Immature natural killer cell (primary cell): ENCODE measurements around the gene AMFR. TPM values are rescaled to one million over a fixed set of nuclear protein-coding genes. Genes with fewer than 3 reads are reported as not detected.
A peak's percentile ranks its signal among the peaks of the same experiment; 100 is the strongest.

ENCODE experiments used
- DNase-seq, 3 donors: peaks; one replicate each; pipeline ENCODE4 v3.0.0; 2022; ENCODE audit warnings: mixed read lengths in 1 of 3
- H3K27ac Mint-ChIP-seq, 6 donors: one replicate each; pipeline ENCODE4 v1.8.0; 2020; ENCODE audit warnings: mixed read lengths in 6 of 6, mild to moderate bottlenecking in 5 of 6, inconsistent platforms in 4 of 6, moderate library complexity in 3 of 6
- H3K27me3 Mint-ChIP-seq, 3 donors: one replicate each; pipeline ENCODE4 v1.8.0; 2020 to 2021; ENCODE audit warnings: low read depth in 3 of 3, mild to moderate bottlenecking in 3 of 3, mixed read lengths in 3 of 3, moderate library complexity in 3 of 3, inconsistent platforms in 1 of 3
- H3K36me3 Mint-ChIP-seq, 3 donors: one replicate each; pipeline ENCODE4 v1.8.0; 2020; ENCODE audit warnings: mixed read lengths in 3 of 3, inconsistent platforms in 2 of 3, mild to moderate bottlenecking in 2 of 3
- H3K4me1 Mint-ChIP-seq, 2 donors: one replicate each; pipeline ENCODE4 v1.8.0; 2020; ENCODE audit warnings: inconsistent platforms in 2 of 2, mild to moderate bottlenecking in 2 of 2, mixed read lengths in 2 of 2, moderate library complexity in 1 of 2
- H3K4me3 Mint-ChIP-seq, 5 donors: one replicate each; pipeline ENCODE4 v1.8.0; 2020; ENCODE audit warnings: mild to moderate bottlenecking in 5 of 5, mixed read lengths in 5 of 5, inconsistent platforms in 3 of 5, moderate library complexity in 3 of 5
- H3K9me3 Mint-ChIP-seq, 6 donors: one replicate each; pipeline ENCODE4 v1.8.0; 2020; ENCODE audit warnings: mild to moderate bottlenecking in 6 of 6, mixed read lengths in 6 of 6, inconsistent platforms in 4 of 6, moderate library complexity in 3 of 6
- polyA plus RNA-seq, 3 donors: library from polyadenylated mRNA; unstranded; fragments of 300-500 nt; fragmentation: Illumina TruSeq; gene quantifications; one replicate each; pipeline ENCODE4 v1.2.3, GENCODE V29; 2021

Gene AMFR
- polyA plus RNA-seq, 3 donors from 2014 or later: 17.8 to 63.3 (median 40.3) TPM

DNA sequence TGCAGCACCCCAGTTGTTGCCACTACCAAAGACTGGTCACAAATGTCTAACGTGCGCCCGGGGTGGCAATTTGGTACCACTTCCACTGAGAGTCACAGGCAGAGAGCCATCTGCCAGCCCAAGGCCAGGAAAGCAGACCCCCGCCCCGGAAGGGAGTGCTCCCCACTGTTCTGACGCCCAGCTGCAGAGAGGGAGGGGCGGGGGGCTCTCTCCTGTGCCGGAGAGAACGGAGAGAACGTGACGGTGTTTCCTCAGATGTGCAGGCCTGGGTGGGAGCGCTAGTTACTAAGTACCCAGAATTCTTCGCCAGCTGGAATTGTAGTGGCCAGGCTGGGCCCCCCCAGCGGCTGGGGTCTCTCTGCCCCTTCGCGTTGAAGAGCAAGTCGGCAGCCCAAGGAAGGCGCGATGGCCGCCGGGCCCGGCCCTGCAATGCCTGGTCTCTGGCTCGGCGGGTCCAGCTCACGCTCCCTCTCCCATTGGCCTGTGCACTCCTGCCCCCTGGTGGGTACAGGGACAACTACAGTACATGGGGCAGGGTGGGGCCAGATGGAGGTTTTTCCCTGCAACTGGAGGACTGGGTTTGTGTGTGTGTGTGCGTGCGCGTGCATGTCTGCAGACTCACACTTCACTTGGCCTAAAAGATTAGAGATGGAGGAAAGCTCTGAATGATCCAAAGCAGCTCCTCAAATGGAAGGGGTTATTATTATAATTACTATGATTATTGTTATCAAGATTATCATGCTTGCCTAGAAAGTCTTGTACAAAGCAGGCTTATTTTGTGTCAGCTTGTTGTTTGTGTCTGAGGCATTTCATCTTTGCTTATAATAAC, 107.1 kb downstream of the AMFR start:
- no peak overlapping the region for H3K27ac Mint-ChIP-seq
- peak overlapping the region in 4 of 5 donors; percentile 66 to 76 (median 70) for H3K4me3 Mint-ChIP-seq
- peaks cover 0 to 5% (median 2%) of the 10 kb centered on the region in 3 donors for H3K27me3 Mint-ChIP-seq
- H3K36me3 Mint-ChIP-seq: no peaks in the 10 kb centered on the region
- peaks cover 6 to 9% of the 10 kb centered on the region in 2 donors for H3K4me1 Mint-ChIP-seq
- peak; percentile 71 to 78 (median 72) for DNase-seq
- H3K9me3 Mint-ChIP-seq: no peaks in the 10 kb centered on the region

DNA sequence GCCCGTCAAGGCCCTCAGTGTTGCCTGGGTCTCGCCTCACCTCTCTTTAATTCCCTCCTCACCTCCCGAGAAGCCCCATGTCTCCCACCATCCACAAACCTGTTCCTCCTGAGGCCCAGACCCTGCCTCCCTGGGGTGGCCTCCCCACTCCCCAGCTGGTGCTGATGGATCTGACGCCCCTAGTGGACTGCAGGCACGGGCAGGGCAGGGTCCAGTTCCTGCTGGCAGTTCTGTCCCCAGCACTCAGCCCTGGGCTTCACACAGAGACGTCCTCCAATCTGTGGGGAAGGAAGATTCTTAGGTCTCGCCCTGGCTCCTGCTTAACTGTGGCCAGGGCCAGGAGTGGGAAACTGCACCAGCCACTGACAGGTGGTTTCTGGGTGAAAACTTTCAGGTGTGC, 108.8 kb downstream of the AMFR start:
- DNase-seq: no peak
- Mint-ChIP-seq H3K4me3 (no peak overlapping the region), H3K4me1 (peaks cover 6 to 9% of the 10 kb centered on the region in 2 donors), H3K9me3 (no peaks in the 10 kb centered on the region), H3K36me3 (no peaks in the 10 kb centered on the region), H3K27me3 (peaks cover 0 to 5% (median 2%) of the 10 kb centered on the region in 3 donors), H3K27ac (no peak overlapping the region)

DNA sequence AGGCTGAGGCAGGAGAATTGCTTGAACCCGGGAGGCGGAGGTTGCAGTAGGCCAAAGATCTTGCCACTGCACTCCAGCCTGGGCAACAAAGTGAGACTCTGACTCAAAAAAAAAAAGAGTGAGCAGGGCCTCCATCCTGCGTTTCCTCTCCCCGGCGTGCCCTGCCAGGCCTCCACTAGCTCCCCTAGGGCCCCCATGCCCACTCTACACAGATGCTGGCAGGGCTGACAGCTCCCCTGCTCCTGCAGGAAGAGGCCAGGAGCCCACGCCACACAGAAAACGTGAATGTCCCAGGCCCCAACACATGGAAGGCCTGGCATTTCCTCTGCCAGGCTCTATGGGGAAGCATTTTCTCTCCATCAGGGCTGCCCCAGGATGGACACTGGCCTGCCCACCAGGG, 109.4 kb downstream of the AMFR start:
- H3K27ac Mint-ChIP-seq: no peak overlapping the region
- DNase-seq: no peak
- no peak overlapping the region for H3K4me3 Mint-ChIP-seq
- H3K4me1 Mint-ChIP-seq: peaks cover 6 to 9% of the 10 kb centered on the region in 2 donors
- no peaks in the 10 kb centered on the region for H3K9me3 Mint-ChIP-seq
- peaks cover 0 to 5% (median 2%) of the 10 kb centered on the region in 3 donors for H3K27me3 Mint-ChIP-seq
- no peaks in the 10 kb centered on the region for H3K36me3 Mint-ChIP-seq

DNA sequence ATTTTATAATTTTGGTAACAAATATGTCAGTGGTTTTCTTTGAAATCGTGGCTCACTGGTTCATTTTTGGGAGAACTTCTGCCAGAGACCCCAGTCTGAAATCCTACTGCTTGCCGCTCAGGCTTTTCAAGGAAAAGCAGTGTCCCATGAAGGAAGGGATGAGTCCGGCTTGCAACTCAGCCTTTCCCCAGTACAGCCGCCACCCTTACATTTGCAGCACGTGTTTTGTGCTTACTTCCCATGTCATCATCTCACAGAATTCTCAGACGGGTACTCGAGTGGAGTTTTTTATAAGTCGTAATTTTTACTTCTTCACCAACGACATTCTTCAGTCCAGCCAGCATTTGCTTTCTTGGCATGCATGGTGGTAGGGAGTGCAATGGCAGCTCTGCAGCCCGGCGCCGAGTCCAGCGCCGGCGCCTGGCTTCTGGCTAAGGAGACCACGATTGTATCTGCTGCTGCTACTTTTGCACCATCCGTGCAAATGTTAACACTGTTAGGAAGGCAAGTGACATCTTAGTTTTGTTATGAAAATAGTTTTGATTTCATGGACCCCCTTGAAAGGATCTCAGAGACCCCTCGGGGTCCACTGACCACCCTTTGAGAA, 111.0 kb downstream of the AMFR start:
- Mint-ChIP-seq H3K4me3 (no peak overlapping the region), H3K27ac (no peak overlapping the region), H3K27me3 (peaks cover 0 to 5% (median 2%) of the 10 kb centered on the region in 3 donors), H3K4me1 (peaks cover 6 to 9% of the 10 kb centered on the region in 2 donors), H3K9me3 (no peaks in the 10 kb centered on the region), H3K36me3 (no peaks in the 10 kb centered on the region)
- DNase-seq: no peak

DNA sequence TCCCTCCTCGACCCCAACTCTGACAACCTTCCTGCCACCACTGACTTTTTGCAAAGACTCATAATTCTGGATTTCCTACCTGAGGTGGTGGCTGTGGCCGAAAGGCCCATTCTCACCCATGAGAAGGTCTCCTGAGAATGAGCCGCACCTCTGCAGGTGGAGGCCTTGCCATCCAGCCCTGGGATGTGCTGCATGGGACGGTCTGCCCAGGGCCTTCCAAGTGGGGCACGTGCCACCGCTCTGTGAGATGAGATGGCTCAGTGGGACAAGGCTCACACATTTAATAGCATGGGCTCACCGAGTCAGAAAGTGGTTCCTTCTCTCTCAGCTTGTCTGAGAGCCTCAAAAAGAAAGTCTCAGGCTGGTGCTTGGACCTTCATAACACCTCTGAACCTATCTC, 112.8 kb downstream of the AMFR start:
- Mint-ChIP-seq H3K4me3 (no peak overlapping the region), H3K4me1 (no peaks in the 10 kb centered on the region), H3K27me3 (peaks cover 0 to 3% (median 2%) of the 10 kb centered on the region in 3 donors), H3K27ac (peak overlapping the region in 1 of 6 donors; percentile 30), H3K9me3 (no peaks in the 10 kb centered on the region), H3K36me3 (no peaks in the 10 kb centered on the region)
- DNase-seq: no peak

DNA sequence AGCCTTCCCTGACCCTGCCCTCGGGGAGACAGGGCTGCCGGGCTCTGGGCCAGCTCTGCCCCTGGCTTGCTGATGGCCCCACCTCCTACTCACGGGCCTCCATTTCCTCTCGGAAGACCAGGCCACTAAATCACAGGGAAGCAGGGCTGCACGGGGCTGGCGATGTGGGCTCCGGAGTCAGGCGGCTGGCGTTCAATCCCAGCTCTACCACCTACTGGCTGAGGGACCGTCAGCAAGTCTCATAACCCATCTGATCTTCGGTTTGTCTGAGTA, 113.4 kb downstream of the AMFR start:
- H3K4me3 Mint-ChIP-seq: no peak overlapping the region
- no peak overlapping the region for H3K27ac Mint-ChIP-seq
- H3K36me3 Mint-ChIP-seq: no peaks in the 10 kb centered on the region
- DNase-seq: no peak
- H3K9me3 Mint-ChIP-seq: no peaks in the 10 kb centered on the region
- no peaks in the 10 kb centered on the region for H3K4me1 Mint-ChIP-seq
- H3K27me3 Mint-ChIP-seq: peaks cover 0 to 2% (median 0%) of the 10 kb centered on the region in 3 donors

Other genes starting within 250 kb of the AMFR start
- under 1 TPM in 2 of 3 donors, not detected in 1; 0.45 to 0.88 TPM for gene GNAO1, start 234.1 kb downstream of the AMFR start, polyA plus RNA-seq
- 10 to 100 TPM; 71.2 to 79.8 (median 76.8) TPM for gene NUDT21, start 25.8 kb upstream of the AMFR start, polyA plus RNA-seq
- gene OGFOD1, start 26.0 kb upstream of the AMFR start, polyA plus RNA-seq: 10 to 100 TPM; 61.1 to 96.7 (median 80.5) TPM
- 10 to 100 TPM; 16.9 to 25.6 (median 19.2) TPM for gene BBS2, start 94.5 kb upstream of the AMFR start, polyA plus RNA-seq
- not detected for gene MT4, start 139.5 kb upstream of the AMFR start, polyA plus RNA-seq
- not detected for gene MT3, start 164.0 kb upstream of the AMFR start, polyA plus RNA-seq
- 100 to 1,000 TPM; 139 to 321 (median 313) TPM for gene MT2A, start 183.0 kb upstream of the AMFR start, polyA plus RNA-seq
- gene MT1E, start 200.2 kb upstream of the AMFR start, polyA plus RNA-seq: 1 to 10 TPM in 2 of 3 donors, not detected in 1; 1.4 to 2.5 TPM
- gene MT1M, start 207.1 kb upstream of the AMFR start, polyA plus RNA-seq: not detected
- not detected for gene MT1A, start 213.1 kb upstream of the AMFR start, polyA plus RNA-seq
- not detected for gene MT1B, start 226.3 kb upstream of the AMFR start, polyA plus RNA-seq
- gene MT1F, start 232.4 kb upstream of the AMFR start, polyA plus RNA-seq: 10 to 100 TPM in 2 of 3 donors, 1 to 10 TPM in 1; 6.4 to 39.1 (median 20.6) TPM
- gene MT1G, start 242.5 kb upstream of the AMFR start, polyA plus RNA-seq: not detected
- not detected for gene MT1H, start 244.3 kb upstream of the AMFR start, polyA plus RNA-seq